GM19193 (cell line): ENCODE results near the gene CHP1.

Experiments
- POLR2A ChIP-seq: IDR thresholded peaks from 4 replicates; pipeline ENCODE4 v1.6.1; 2011; ENCODE audit not compliant: insufficient read depth, insufficient read length; ENCODE audit errors: extremely low read depth

The CHP1 gene

DNA sequence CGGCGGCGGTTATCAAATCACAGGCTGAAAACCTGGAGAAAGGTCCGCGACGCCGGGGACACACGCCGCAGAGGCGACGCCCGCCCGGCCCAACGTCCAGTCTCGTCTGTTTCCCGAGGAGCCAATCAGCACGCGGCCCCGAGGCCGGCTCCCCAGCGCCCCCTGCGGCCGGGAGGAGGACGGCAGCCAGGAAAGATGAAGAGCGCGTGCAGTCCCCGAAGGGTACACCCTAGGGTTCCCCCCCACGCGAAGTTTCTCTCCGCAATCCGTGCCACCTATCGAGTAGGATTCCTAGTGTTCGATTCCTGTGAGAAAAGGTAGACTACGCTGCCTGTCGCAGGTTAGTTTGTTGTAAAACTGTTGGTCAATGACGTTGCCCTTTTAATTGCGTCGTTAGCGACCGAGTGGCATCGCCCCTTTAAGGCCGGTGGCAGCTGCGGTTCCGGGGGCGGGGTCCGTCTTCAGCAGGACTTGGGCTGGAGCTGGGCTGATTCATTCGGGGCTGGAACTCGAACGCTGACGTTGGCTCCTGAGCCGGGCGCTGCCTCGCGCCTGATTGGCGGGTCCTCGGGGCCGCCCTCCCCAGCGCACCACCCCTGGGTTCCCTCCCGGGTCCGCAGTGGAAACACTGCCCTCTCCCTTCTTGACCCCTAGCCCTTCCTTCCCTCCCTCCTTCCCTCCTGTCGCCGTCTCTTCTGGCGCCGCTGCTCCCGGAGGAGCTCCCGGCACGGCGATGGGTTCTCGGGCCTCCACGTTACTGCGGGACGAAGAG lies at the start of gene CHP1, which contains the start of gene EXD1:
Gene CHP1 (plus strand): TSS at position 619 of the 772 bp plus-strand sequence. CDS start 115 bp downstream, at position 734.
Gene EXD1 (minus strand): TSS at position 108 of the 772 bp plus-strand sequence. CDS start 4,182 bp downstream, outside the sequence.
- peak; percentile 80 for TF ChIP-seq POLR2A

DNA sequence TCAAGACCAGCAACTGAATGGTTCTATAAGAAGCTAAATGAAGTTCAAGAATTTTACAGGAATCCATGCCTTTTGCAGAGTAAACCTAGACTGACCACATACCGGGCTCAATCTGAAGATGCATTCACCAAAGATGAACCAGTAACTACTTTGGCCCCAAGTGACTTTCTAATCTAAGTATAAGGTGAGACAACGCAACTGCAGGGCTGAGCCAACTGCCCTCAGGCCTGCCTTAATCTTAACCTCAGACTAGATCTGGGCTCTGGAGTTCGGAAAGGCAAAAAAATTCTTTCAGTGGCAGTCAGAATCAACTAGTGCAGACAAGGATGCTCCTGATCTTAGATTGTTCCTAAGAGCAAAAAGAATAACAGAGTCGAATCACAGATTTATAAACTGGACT lies 48.8 kb upstream of the CHP1 start:
- TF ChIP-seq POLR2A = no peak

DNA sequence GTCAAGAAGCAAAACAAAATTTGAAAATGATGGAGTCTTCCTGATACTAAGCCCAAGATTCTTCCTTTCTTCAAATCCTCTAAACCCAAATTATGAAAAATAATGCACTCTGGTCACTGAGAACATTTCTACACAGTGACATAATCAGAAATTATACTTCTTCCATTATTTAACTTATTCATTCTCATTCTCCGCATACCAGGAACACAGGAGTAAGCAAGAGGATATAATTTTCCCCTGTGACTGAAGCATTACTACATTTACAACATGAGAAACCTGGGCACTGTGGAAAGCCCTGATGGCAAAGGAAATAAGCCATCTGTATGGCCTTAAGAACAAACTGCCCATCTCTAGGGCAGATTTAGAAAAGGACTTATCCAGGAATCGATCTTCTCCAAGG lies 47.5 kb upstream of the CHP1 start:
- no peak for TF ChIP-seq POLR2A

DNA sequence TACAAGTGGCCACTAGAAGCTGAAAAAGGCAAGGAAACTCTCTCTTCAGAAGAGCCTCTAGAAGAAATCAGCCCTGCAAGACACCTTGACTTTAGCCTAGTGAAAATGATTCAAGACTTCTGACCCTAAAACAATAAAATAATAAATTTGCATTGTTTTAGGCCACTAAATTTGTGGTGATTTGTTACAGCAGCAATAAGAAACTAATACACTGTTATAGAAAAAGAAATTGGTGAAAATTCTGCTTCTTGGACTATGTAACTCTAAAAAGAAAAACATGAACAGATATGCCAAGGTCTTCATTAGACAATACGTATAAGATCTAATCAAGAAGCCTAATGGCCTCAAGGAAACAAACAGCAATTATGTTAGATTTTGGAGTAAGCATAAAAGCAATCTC lies 36.6 kb upstream of the CHP1 start:
- no peak for TF ChIP-seq POLR2A

DNA sequence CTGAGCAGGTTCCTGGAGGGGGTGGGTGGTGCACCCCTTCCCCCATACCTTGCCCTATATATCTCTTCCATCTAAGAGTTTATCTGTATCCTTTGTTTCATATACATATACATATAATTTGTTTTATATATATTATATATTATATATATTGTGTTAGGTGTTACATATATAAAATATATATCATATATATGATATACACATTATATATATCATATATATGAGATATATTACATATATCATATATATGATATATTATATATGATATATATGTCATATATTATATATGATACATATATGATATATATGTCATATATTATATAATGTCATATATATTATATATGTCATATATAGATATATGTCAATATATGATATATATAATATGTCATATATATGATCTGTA lies 31.6 kb upstream of the CHP1 start:
- no peak for TF ChIP-seq POLR2A

DNA sequence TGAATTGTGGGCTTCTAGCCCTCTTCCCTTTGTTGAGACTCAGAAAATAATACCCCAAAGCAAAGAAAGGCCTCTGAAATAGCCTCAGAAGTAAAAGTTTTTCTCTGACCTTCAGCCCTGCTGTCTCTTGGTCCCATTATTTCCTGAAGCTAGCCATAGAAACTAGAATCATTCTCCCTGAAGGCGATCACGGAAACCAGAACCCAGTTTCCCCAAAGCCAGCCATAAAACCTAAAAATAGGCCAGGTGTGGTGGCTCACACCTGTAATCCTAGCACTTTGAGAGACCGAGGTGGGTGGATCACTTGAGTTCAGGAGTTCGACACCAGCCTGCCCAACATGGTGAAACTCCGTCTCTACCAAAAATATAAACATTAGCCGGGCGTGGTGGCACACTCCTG lies 27.7 kb upstream of the CHP1 start:
- TF ChIP-seq POLR2A = no peak

DNA sequence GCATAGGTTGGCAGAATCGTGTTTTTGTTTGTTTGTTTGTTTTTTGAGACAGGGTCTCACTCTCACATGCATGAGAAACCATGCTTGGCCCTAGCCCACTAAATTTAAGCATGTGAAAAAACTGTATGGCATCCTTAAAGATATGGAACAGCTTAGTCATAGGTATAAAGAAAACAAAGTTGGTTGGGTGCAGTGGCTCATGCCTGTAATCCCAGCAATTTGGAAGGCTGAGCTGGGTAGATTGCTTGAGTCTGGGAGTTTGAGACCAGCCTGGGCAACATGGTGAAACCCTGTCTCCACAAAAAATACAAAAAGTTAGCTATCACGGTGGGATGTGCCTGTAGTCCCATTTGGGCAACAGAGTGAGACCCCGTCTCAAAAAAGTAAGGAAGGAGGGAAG lies 25.8 kb upstream of the CHP1 start:
- no peak for TF ChIP-seq POLR2A

DNA sequence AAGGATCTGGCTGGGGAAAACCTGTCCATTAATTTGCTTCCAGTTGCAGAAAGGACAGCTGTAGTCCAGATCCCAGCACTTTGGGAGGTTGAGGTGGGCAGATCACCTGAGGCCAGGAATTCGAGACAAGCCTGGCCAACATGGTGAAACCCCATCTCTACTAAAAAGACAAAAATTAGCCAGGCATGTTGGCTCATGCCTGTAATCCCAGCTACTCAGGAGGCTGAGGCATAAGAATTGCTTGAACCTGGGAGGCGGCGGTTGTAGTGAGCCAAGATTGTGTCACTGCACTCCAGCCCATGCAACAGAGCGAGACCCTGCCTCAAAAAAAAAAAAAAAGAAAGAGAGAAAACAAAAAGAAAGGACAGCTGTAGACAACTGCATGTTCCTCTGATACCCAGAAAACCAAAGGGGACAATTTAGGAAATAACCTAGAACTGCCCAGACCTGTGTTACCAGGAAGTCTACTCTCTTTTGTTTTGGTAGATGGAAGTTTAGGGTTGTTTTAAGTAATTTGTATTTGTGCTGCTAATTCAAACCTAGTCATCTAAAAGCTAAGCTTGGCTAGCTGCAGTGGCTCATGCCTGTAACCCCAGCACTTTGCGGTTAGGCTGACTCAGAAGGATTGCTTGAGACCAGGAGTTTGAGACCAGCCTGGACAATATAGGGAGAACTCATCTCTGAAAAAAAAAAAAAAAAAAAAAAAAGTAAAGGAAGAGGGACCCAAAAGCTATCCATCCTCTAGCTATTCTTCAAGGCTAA lies 23.2 kb upstream of the CHP1 start:
- no peak for TF ChIP-seq POLR2A

DNA sequence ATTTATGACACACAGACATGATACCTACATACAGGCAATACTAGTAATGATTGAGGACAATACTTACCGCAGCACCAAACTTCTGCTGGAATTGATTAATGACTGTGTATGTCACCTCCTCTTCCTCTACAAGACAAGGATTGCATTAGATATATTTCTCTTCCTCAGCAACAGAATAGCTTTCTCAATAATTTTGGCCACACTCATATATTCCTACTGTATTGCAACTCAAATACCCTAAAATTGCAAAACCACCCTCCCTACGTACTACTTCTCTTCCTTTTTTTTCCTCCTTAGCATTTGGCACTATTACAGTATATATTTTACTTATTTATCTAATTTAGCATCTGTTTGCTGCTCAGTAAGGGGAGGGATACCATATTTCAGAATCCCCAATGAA lies 15.4 kb upstream of the CHP1 start:
- TF ChIP-seq POLR2A = no peak

DNA sequence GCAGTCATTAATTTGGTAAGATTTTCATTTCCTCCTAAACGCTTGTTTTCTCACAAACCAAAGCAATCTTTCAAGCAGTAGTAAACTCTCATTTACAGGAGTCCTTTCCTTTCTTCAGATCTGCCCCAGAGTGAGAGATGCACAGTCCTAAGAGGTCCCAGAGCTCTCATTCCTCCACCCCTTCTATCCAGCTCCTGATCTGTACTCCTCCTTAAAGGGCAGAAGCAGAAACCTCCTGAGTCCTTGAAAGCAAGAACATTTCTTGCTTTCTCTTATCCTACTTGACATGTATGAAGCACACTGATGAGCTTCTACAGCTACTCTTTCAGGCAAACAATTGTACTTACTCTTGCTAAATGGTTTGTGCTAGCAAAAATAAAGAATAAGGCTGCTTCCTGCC lies 12.2 kb upstream of the CHP1 start:
- no peak for TF ChIP-seq POLR2A

DNA sequence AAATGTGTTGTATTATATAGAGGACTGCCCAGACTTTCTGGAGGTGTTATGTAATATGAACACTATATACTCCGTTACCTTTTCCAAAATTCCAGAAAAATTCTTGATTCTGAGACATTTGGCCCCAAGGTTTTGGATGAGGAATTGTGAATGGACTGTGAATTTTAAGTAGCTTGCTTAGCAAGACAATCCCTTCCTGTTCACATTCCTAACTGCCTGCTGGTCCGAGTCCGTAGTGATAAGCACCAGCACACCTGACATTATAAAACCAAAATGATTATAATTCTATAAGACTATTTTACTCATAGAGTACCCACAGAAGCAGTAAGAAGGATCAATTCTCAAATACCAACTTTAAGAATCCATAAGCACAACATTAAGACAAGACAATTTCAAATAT lies 11.7 kb upstream of the CHP1 start:
- TF ChIP-seq POLR2A = no peak

DNA sequence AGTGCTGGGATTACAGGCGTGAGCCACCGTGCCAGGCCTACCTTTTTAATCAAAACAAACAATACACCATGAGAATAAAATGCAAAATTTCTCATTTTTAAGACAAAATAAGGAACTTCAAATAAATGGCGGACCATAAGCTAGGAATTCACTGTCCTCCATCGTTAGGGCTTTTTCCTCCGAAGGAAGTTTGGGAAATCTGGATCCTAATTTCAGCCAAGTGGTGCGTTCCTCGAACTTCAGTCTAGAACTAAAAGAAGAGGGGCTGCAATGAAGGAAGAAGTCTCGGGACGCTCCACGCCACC lies 771 bp upstream of the CHP1 start:
- TF ChIP-seq POLR2A = no peak

DNA sequence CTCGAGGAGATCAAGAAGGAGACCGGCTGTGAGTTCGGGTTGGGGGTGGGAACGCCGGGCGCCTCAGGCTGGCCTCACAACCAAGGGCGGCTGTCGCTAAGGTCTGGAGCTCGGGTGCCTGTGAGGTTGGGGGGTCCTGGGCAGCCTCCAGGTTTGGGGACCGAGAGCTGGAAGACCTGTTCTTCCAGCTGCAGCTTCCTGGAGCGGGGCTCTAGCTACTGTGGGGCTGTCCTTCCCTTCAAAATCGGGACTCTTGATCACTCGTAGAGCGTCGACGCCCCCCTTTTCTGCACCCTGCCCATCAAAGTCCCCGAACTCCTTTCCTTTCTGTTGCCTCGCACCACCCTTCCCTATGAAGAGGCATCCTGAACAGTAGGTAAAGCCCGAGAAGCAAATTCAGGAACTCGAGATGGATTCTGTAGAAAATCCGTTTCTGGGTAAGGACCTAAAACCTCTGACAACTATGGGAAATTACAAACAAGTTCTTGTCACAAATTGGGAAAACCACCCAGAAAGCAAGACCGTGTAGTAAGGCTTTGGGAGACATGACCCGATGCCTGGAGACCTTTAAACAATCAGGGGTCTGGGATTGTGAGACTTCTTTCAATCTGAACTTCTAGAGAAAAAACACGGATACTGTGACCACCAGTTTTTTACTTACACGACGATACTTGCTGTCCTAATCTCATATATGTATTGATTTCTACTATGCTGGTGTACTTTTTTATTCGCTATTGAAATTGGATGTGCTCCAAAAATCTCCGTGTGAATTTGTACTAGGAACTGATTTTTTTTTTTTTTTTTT lies 556 bp downstream of the CHP1 start:
- TF ChIP-seq POLR2A = no peak

DNA sequence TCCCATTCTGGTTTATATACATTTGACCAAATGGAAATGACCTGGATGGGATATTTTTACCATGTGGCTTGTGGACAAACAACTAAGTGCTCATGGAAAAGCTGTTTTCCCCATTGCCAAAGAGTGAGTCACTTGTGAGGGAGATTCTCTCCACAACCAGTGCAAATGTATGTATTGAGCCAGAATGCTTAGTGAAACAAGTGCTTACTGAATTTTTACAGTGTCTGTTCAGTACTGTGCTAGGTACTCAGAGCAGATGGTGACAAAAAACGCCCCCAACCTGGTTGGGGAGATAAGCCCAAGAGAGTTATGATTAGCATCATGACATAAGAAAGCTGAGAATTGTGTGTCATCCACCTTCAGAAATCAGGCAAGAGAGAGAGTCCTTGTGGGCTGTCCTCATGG lies 2.3 kb downstream of the CHP1 start:
- TF ChIP-seq POLR2A = no peak

DNA sequence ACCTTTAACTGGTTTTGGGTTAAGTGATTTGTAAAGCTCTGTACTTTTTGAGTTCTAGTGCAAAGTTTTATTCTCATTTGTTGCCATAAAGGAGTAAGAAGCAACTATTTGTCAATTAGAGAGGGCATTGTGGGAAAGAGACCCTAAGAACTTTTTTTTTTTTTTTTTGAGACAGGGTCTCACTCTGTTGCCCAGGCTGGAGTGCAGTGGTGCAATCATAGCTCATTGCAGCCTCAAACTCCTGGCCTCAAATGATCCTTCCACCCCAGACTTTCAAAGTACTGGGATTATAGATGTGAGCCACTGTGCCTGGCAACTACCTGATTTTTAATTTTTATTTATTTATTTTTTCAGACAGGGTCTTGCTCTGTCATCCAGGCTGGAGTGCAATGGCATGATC lies 4.9 kb downstream of the CHP1 start:
- no peak for TF ChIP-seq POLR2A
